HL-60 (cell line): ENCODE measurements around the gene E2F3.

Source experiments
- POLR2AphosphoS5 ChIP-seq: IDR thresholded peaks from 2 replicates; pipeline ENCODE4 v1.6.1; 2012; ENCODE audit warnings: low read depth
- REST ChIP-seq: IDR thresholded peaks from 2 replicates; pipeline ENCODE4 v1.6.1; 2012; ENCODE audit warnings: low read depth; ENCODE audit not compliant: insufficient replicate concordance
- SPI1 ChIP-seq: IDR thresholded peaks from 2 replicates; pipeline ENCODE4 v1.6.1; 2012; ENCODE audit warnings: low read depth, mild to moderate bottlenecking, borderline replicate concordance
- TF ChIP-seq, protein P1 (sequence below): IDR thresholded peaks from one replicate; pipeline ENCODE4 v1.5.1; 2011; ENCODE audit warnings: low read length, control low read depth, inconsistent platforms; ENCODE audit not compliant: insufficient read depth

DNA sequence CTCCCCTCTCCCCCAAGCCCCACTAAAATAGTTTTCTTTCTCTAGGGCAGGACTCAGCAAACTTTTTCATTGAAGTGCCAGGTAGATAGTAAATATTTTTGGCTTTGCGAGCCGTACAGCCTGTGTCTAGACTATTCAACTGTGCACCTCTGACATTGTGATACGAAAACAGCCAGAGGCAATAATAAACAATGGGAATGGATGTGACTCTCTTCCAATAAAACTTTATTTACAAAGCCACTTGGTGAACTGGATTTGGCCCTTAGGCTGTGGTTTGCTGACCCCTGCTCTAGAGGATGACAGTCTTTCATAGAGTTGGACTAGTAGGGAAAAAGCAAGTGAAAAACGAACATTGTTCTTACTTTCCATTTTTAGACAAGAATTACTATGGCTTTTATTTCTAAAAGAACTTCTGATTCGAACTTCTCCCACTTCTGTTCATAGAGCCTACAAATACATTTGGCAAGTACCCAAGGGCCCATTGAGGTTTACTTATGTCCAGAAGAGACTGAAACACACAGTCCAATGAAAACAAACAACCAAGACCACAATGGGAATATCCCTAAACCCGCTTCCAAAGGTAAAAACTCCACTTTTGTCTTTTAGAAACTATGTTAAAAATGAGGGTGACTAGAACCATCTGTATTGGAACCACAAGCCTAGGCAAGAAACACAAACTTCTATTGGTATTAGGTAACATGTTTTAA lies 86.1 kb downstream of the E2F3 start:
- TF ChIP-seq, protein P1, sequence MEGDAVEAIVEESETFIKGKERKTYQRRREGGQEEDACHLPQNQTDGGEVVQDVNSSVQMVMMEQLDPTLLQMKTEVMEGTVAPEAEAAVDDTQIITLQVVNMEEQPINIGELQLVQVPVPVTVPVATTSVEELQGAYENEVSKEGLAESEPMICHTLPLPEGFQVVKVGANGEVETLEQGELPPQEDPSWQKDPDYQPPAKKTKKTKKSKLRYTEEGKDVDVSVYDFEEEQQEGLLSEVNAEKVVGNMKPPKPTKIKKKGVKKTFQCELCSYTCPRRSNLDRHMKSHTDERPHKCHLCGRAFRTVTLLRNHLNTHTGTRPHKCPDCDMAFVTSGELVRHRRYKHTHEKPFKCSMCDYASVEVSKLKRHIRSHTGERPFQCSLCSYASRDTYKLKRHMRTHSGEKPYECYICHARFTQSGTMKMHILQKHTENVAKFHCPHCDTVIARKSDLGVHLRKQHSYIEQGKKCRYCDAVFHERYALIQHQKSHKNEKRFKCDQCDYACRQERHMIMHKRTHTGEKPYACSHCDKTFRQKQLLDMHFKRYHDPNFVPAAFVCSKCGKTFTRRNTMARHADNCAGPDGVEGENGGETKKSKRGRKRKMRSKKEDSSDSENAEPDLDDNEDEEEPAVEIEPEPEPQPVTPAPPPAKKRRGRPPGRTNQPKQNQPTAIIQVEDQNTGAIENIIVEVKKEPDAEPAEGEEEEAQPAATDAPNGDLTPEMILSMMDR: no peak
- TF ChIP-seq REST (no peak), POLR2AphosphoS5 (no peak), SPI1 (no peak)
